ENCODE data around the gene MYEOV. TPM values are rescaled to one million over a fixed set of nuclear protein-coding genes. Genes with fewer than 3 reads are reported as not detected.

Gene MYEOV
- total RNA-seq, 1 donor from 2014 or later, result 0.87 TPM

DNA sequence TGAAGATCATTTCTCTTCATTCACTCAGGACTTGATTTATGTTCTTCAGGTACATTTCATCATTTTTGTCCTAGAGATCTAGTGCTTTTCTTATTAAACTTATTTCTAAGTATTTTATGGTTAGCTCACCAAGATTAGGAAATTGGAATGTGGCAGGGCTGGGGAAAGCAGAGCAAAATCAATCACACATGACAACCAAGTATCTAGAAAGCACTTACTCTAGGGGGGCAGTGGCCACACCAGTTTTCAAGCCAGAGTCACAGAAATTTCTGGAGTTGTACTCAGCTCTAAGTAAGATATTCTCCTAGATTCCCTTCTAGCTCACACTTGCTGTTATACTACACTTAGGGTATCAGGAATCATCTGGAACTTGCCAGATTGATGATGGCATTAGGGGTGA, 33.3 kb upstream of the MYEOV start:
- H3K27me3 Mint-ChIP-seq (ENCODE audit: low read depth), result peaks cover 28% of the 10 kb centered on the region

GRCh38 chr11:69261116-69261515, 32.8 kb upstream of the MYEOV start:
- Mint-ChIP-seq H3K4me1 (ENCODE audit: low read depth) (peaks cover 11% of the 10 kb centered on the region), H3K27me3 (ENCODE audit: low read depth) (peaks cover 23% of the 10 kb centered on the region), H3K9me3 (ENCODE audit: low read depth) (peaks cover 5% of the 10 kb centered on the region), H3K27ac (ENCODE audit: unreplicated experiment) (no peak overlapping the region), H3K36me3 (ENCODE audit: low read depth) (peaks cover 2% of the 10 kb centered on the region), H3K4me3 (ENCODE audit: unreplicated experiment) (no peak overlapping the region)
- no peak for DNase-seq (ENCODE audit: low spot score)
- TF ChIP-seq CTCF (IDR thresholded peaks at IDR 0.05), result no peak

More for the DNA sequence above, 33.3 kb upstream of the MYEOV start:
- H3K36me3 Mint-ChIP-seq (ENCODE audit: low read depth), result peaks cover 3% of the 10 kb centered on the region
- no peak overlapping the region for H3K4me3 Mint-ChIP-seq (ENCODE audit: unreplicated experiment)
- peaks cover 5% of the 10 kb centered on the region for H3K9me3 Mint-ChIP-seq (ENCODE audit: low read depth)
- H3K4me1 Mint-ChIP-seq (ENCODE audit: low read depth), result peaks cover 11% of the 10 kb centered on the region
- H3K27ac Mint-ChIP-seq (ENCODE audit: unreplicated experiment), result no peak overlapping the region
- no peak for TF ChIP-seq CTCF (IDR thresholded peaks at IDR 0.05)
- no peak for DNase-seq (ENCODE audit: low spot score)

DNA sequence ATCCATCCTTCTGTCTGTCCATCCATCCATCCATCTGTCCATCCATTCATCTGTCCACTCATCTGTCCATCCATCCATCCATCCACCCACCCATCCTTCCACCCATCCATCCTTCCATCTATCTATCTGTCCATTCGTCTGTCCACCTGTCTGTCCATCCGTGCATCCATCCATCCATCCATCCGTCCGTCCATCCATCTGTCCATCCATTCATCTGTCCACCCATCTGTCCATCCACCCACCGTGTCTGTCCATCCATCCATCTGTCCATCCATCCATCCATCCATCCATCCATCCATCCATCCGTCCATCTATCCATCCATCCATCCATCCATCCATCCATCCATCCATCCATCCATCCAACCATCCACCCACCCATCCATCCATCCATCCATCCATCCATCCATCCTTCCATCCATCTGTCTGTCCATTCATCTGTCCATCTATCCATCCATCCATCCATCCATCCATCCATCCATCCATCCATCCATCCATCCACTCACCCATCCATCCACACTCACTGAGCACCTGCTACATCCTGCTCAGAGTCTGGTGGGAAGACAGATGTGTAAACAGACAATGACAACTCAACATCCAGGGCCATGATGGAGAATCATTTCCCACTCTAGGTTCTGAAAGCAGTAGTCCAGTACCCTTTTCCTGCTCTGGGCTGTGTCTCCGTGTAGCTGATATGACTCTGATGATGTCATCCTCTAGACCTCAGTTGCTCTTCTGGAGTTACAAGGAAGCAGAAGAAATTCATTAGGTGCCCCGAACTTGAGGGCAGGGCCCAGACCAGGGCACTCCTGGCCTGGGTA, 30.8 kb upstream of the MYEOV start:
- Mint-ChIP-seq H3K9me3 (ENCODE audit: low read depth) (peaks cover 5% of the 10 kb centered on the region), H3K27ac (ENCODE audit: unreplicated experiment) (no peak overlapping the region), H3K36me3 (ENCODE audit: low read depth) (peaks cover 2% of the 10 kb centered on the region), H3K4me3 (ENCODE audit: unreplicated experiment) (no peak overlapping the region), H3K4me1 (ENCODE audit: low read depth) (peaks cover 11% of the 10 kb centered on the region), H3K27me3 (ENCODE audit: low read depth) (peaks cover 14% of the 10 kb centered on the region)
- TF ChIP-seq CTCF (IDR thresholded peaks at IDR 0.05), result no peak
- no peak for DNase-seq (ENCODE audit: low spot score)

DNA sequence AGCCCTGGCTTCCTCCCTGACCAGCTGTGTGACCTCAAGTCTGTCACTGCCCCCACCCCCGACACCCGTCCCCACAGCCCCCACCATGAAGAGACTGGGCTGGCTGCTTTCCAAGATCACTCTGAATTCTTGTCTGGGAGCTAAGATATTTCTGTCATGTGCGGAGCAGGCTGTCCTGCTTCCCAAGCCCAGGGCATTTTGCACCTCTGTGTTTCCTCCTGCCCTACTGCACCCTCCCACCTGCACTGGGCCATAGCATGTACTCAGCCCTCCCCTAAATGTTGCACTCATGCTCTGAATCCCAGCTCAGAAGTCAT, 30.3 kb upstream of the MYEOV start:
- Mint-ChIP-seq H3K27ac (ENCODE audit: unreplicated experiment) (peak overlapping the region; percentile 57), H3K27me3 (ENCODE audit: low read depth) (peaks cover 10% of the 10 kb centered on the region)

DNA sequence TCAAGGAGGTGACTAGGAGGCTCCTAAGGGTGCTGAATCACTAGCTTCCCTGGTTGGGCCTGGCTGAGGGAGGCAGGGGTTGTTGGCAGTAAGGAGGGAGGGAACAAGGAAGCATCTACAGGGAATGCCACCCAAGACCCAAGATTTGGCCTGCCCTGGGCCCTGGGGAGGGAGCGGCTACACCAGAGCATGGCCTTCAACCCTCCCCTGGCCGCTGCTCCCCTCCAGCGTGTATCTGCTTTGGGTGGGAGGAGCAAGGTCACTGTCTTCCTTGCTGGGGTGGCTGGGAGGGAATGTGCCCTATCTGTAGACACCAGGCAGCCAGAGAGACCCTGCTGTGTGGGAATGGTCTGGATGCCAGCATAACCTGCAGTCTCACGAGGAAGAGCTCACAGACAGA, 29.5 kb upstream of the MYEOV start:
- Mint-ChIP-seq H3K9me3 (ENCODE audit: low read depth) (peaks cover 5% of the 10 kb centered on the region), H3K4me1 (ENCODE audit: low read depth) (peaks cover 11% of the 10 kb centered on the region), H3K27me3 (ENCODE audit: low read depth) (peaks cover 6% of the 10 kb centered on the region), H3K36me3 (ENCODE audit: low read depth) (no peaks in the 10 kb centered on the region), H3K4me3 (ENCODE audit: unreplicated experiment) (no peak overlapping the region), H3K27ac (ENCODE audit: unreplicated experiment) (no peak overlapping the region)
- DNase-seq (ENCODE audit: low spot score), result peak; percentile 68
- no peak for TF ChIP-seq CTCF (IDR thresholded peaks at IDR 0.05)

More for the DNA sequence above, 30.3 kb upstream of the MYEOV start:
- peak; percentile 34 for DNase-seq (ENCODE audit: low spot score)
- no peak for TF ChIP-seq CTCF (IDR thresholded peaks at IDR 0.05)
- no peak overlapping the region for H3K4me3 Mint-ChIP-seq (ENCODE audit: unreplicated experiment)
- H3K4me1 Mint-ChIP-seq (ENCODE audit: low read depth), result peaks cover 11% of the 10 kb centered on the region
- H3K9me3 Mint-ChIP-seq (ENCODE audit: low read depth), result peaks cover 5% of the 10 kb centered on the region
- H3K36me3 Mint-ChIP-seq (ENCODE audit: low read depth), result no peaks in the 10 kb centered on the region
